Testis (tissue), 3 donors: ENCODE results near the gene N4BP3. TPM values are rescaled to one million over a fixed set of nuclear protein-coding genes. Genes with fewer than 3 reads are reported as not detected.

Source experiments
- DNase-seq: peaks from one replicate; pipeline ENCODE4 v3.0.0-alpha.2; 2019
- H3K27ac ChIP-seq, 2 donors: fragments of 200-600 bp; sonication (generic); one replicate each; pipeline ENCODE4 v1.5.1; 2019
- H3K27me3 ChIP-seq: fragments of 200-600 bp; sonication (generic); one replicate; pipeline ENCODE4 v1.5.1; 2019
- H3K36me3 ChIP-seq: fragments of 200-600 bp; sonication (generic); one replicate; pipeline ENCODE4 v1.5.1; 2017; ENCODE audit warnings: low read depth; ENCODE audit errors: missing control alignments
- H3K4me1 ChIP-seq: fragments of 200-600 bp; sonication (generic); one replicate; pipeline ENCODE4 v1.5.1; 2019
- H3K4me3 ChIP-seq, 2 donors: fragments of 200-600 bp; sonication (generic); one replicate each; pipeline ENCODE4 v1.5.1; 2017 to 2019
- H3K9me3 ChIP-seq: fragments of 200-600 bp; sonication (generic); one replicate; pipeline ENCODE4 v1.5.1; 2017
- CTCF ChIP-seq, 3 experiments: fragments of 450-650 bp in 2 of 3; fragments of 200-600 bp in 1 of 3; sonication (generic) in 1 of 3; IDR thresholded peaks; one replicate each; pipeline ENCODE4 v1.5.1; 2016 to 2019; ENCODE audit warnings: antibody characterized with exemption in 3 of 3, mild to moderate bottlenecking in 2 of 3, moderate library complexity in 1 of 3
- POLR2A ChIP-seq: fragments of 450-650 bp; IDR thresholded peaks from one replicate; pipeline ENCODE4 v1.6.1; 2017; ENCODE audit warnings: antibody characterized with exemption, mild to moderate bottlenecking, moderate library complexity
- WGBS, 2 donors: methylation state at CpG; one replicate each; pipeline ENCODE4 v1.1.5; 2018; 5-methylcytosine and 5-hydroxymethylcytosine counted together
- intact Hi-C: fragments of 100-400 bp; cut with DNase I; formaldehyde crosslinking; loops from one replicate; pipeline ENCODE4 v1.15.1; 2023; ENCODE audit warnings: low total_unique reads
- polyA plus RNA-seq: library from polyadenylated mRNA; stranded (reverse); fragments of 350-450 nt; fragmentation: Illumina TruSeq; extraction: RNeasy Lipid Tissue Mini Kit (QIAGEN cat#74804); gene quantifications from one replicate; pipeline ENCODE4 v1.2.3, GENCODE V29; 2014; ENCODE audit warnings: low read depth, low replicate concordance; ENCODE audit not compliant: insufficient read depth
- total RNA-seq, 2 donors: library from RNA; depleted of rRNA; stranded (reverse); fragments of >200 nt; gene quantifications; one replicate each; pipeline ENCODE4 v1.2.3, GENCODE V29; 2016

The N4BP3 gene
- total and polyA plus RNA-seq, 3 donors from 2014 or later, result 1.4 to 3.6 (median 3.2) TPM

- H3K4me3 ChIP-seq, result no peak overlapping the region
- H3K9me3 ChIP-seq, result no peaks in the 10 kb centered on the region
- H3K4me1 ChIP-seq, result no peaks in the 10 kb centered on the region
- no peaks in the 10 kb centered on the region for H3K27me3 ChIP-seq
- H3K27ac ChIP-seq, result no peak overlapping the region
- no peak for DNase-seq
- WGBS, 2 donors, result 46 to 72% methylated on average over 3 to 5 of the region's 5 CpGs
- intact Hi-C loops, result no loop called here
- no peaks in the 10 kb centered on the region for H3K36me3 ChIP-seq
- TF ChIP-seq CTCF (IDR thresholded peaks at IDR 0.05) (no peak), POLR2A (no peak)
These were observed 5.5 kb upstream of the N4BP3 start for GRCh38 chr5:178107756-178108310.

- no peak overlapping the region for H3K27ac ChIP-seq
- H3K4me1 ChIP-seq, result no peaks in the 10 kb centered on the region
- WGBS, 2 donors, result 84 to 93% methylated on average over 7 of the region's 7 CpGs
- TF ChIP-seq POLR2A (no peak), CTCF (IDR thresholded peaks at IDR 0.05) (no peak)
- no peak overlapping the region for H3K4me3 ChIP-seq
- no peaks in the 10 kb centered on the region for H3K27me3 ChIP-seq
- DNase-seq, result no peak
- no peaks in the 10 kb centered on the region for H3K36me3 ChIP-seq
- intact Hi-C loops, result no loop called here
- H3K9me3 ChIP-seq, result no peaks in the 10 kb centered on the region
These were observed 4.9 kb upstream of the N4BP3 start for GRCh38 chr5:178108446-178108845.

GRCh38 chr5:178108966-178109365 is 4.4 kb upstream of the N4BP3 start:
- TF ChIP-seq POLR2A (no peak), CTCF (IDR thresholded peaks at IDR 0.05) (no peak)
- no peak for DNase-seq
- peaks cover 3% of the 10 kb centered on the region for H3K4me1 ChIP-seq
- no peak overlapping the region for H3K4me3 ChIP-seq
- H3K27ac ChIP-seq, result no peak overlapping the region
- no peaks in the 10 kb centered on the region for H3K36me3 ChIP-seq
- H3K27me3 ChIP-seq, result no peaks in the 10 kb centered on the region
- intact Hi-C loops, result no loop called here
- no peaks in the 10 kb centered on the region for H3K9me3 ChIP-seq

GRCh38 chr5:178110511-178110910 is 2.8 kb upstream of the N4BP3 start:
- no peaks in the 10 kb centered on the region for H3K27me3 ChIP-seq
- WGBS, 2 donors, result 92 to 93% methylated on average over 9 of the region's 9 CpGs
- intact Hi-C loops, result no loop called here

More at GRCh38 chr5:178110511-178110910, 2.8 kb upstream of the N4BP3 start:
- no peaks in the 10 kb centered on the region for H3K9me3 ChIP-seq
- H3K36me3 ChIP-seq, result no peaks in the 10 kb centered on the region
- DNase-seq, result no peak
- H3K4me1 ChIP-seq, result peaks cover 9% of the 10 kb centered on the region
- H3K4me3 ChIP-seq, result no peak overlapping the region
- no peak overlapping the region for H3K27ac ChIP-seq
- no peak for TF ChIP-seq POLR2A
- TF ChIP-seq CTCF (IDR thresholded peaks at IDR 0.05), result no peak
